Neural cell (in vitro differentiated cells): ENCODE measurements around the gene COX11. TPM values are rescaled to one million over a fixed set of nuclear protein-coding genes. Genes with fewer than 3 reads are reported as not detected.

Experiments
- H2AFZ ChIP-seq: fragments of 200-600, 300-800 bp; sonication (generic), shearing (Covaris generic); 2 replicates; pipeline ENCODE4 v1.6.0; 2014; ENCODE audit warnings: low read depth, mild to moderate bottlenecking, antibody characterized with exemption, low read length, moderate library complexity
- H3F3A ChIP-seq: fragments of 200-600 bp; shearing (Covaris generic); 2 replicates; pipeline ENCODE4 v1.6.1; 2016; ENCODE audit warnings: mild to moderate bottlenecking, moderate library complexity, mixed read lengths, antibody characterized with exemption, low read length; ENCODE audit not compliant: insufficient read depth, poor library complexity, severe bottlenecking
- H3K27ac ChIP-seq: fragments of 200-600, 300-800 bp; sonication (generic), shearing (Covaris generic); 2 replicates; pipeline ENCODE4 v1.5.1; 2014; ENCODE audit warnings: mild to moderate bottlenecking, low read length, moderate library complexity
- H3K27me3 ChIP-seq: fragments of 300-800, 200-600 bp; sonication (generic), shearing (Covaris generic); 2 replicates; pipeline ENCODE4 v1.6.0; 2014; ENCODE audit warnings: mild to moderate bottlenecking, low read depth, low read length, moderate library complexity; ENCODE audit not compliant: insufficient read depth
- H3K36me3 ChIP-seq: fragments of 300-800, 200-600 bp; sonication (generic), shearing (Covaris generic); 2 replicates; pipeline ENCODE4 v1.5.1; 2014; ENCODE audit warnings: mild to moderate bottlenecking, antibody characterized with exemption, low read length, moderate library complexity; ENCODE audit not compliant: insufficient read depth
- H3K4me2 ChIP-seq: fragments of 300-800, 200-600 bp; sonication (generic), shearing (Covaris generic); 2 replicates; pipeline ENCODE4 v1.6.0; 2014; ENCODE audit warnings: mild to moderate bottlenecking, low read length
- H3K4me3 ChIP-seq: fragments of 300-800, 200-600 bp; sonication (generic), shearing (Covaris generic); 2 replicates; pipeline ENCODE4 v1.5.1; 2014; ENCODE audit warnings: mild to moderate bottlenecking, low read length, moderate library complexity
- H3K79me2 ChIP-seq: fragments of 200-600 bp; shearing (Covaris generic); replicated peaks from 2 replicates; pipeline ENCODE4 v1.6.0; 2014; ENCODE audit warnings: mild to moderate bottlenecking, low read length, moderate library complexity; ENCODE audit not compliant: insufficient read depth
- H3K9ac ChIP-seq: fragments of 300-800, 200-600 bp; sonication (generic), shearing (Covaris generic); 2 replicates; pipeline ENCODE4 v1.6.1; 2016; ENCODE audit warnings: mild to moderate bottlenecking, low read length, mixed read lengths
- H3K9me2 ChIP-seq: fragments of 200-600 bp; shearing (Covaris generic); 2 replicates; pipeline ENCODE4 v1.6.1; 2016; ENCODE audit warnings: mild to moderate bottlenecking, low read length, mixed read lengths; ENCODE audit not compliant: insufficient read depth
- H3K9me3 ChIP-seq: fragments of 200-600, 300-800 bp; sonication (generic), shearing (Covaris generic); 2 replicates; pipeline ENCODE4 v1.6.1; 2016; ENCODE audit warnings: mild to moderate bottlenecking, mixed run types, low read length, moderate library complexity, mixed read lengths
- H4K20me1 ChIP-seq: fragments of 200-600 bp; shearing (Covaris generic); 2 replicates; pipeline ENCODE4 v1.6.1; 2016; ENCODE audit warnings: mild to moderate bottlenecking, mixed run types; ENCODE audit not compliant: insufficient read depth
- EP300 ChIP-seq: fragments of 450-650 bp; conservative IDR thresholded peaks from 2 replicates; pipeline ENCODE4 v1.6.1; 2014; ENCODE audit warnings: antibody characterized with exemption, mild to moderate bottlenecking, moderate library complexity; ENCODE audit not compliant: poor library complexity, severe bottlenecking
- EZH2 ChIP-seq: fragments of 200-600, 300-800 bp; shearing (Covaris generic), sonication (generic); IDR thresholded peaks from 2 replicates; pipeline ENCODE4 v1.6.1; 2014; ENCODE audit warnings: antibody characterized with exemption, low read length, borderline replicate concordance, mild to moderate bottlenecking; ENCODE audit not compliant: insufficient read depth, poor library complexity, severe bottlenecking
- MXI1 ChIP-seq: fragments of 450-650 bp; conservative IDR thresholded peaks from 2 replicates; pipeline ENCODE4 v1.6.1; 2014; ENCODE audit warnings: antibody characterized with exemption, mild to moderate bottlenecking; ENCODE audit not compliant: poor library complexity, severe bottlenecking
- POLR2AphosphoS5 ChIP-seq: IDR thresholded peaks from 2 replicates; pipeline ENCODE4 v1.6.1; 2012
- RAD21 ChIP-seq: fragments of 450-650 bp; conservative IDR thresholded peaks from 2 replicates; pipeline ENCODE4 v1.6.1; 2014; ENCODE audit warnings: antibody characterized with exemption, mild to moderate bottlenecking, moderate library complexity
- SMC3 ChIP-seq: fragments of 450-650 bp; conservative IDR thresholded peaks from 2 replicates; pipeline ENCODE4 v1.6.1; 2014; ENCODE audit warnings: antibody characterized with exemption, mild to moderate bottlenecking, moderate library complexity; ENCODE audit not compliant: poor library complexity
- TAF1 ChIP-seq: IDR thresholded peaks from 2 replicates; pipeline ENCODE4 v1.6.1; 2012; ENCODE audit warnings: low read depth
- polyA minus RNA-seq: library from RNA; depleted of rRNA, polyadenylated mRNA; stranded (reverse); fragments of >200 nt; gene quantifications from 2 replicates; pipeline ENCODE4 v1.2.3, GENCODE V29; 2014
- polyA plus RNA-seq: library from polyadenylated mRNA; depleted of rRNA; stranded (reverse); fragments of >200 nt; gene quantifications from 2 replicates; pipeline ENCODE4 v1.2.3, GENCODE V29; 2014
- TF ChIP-seq, protein P1 (sequence below): fragments of 450-650 bp; IDR thresholded peaks from 2 replicates; pipeline ENCODE4 v1.5.1; 2014; ENCODE audit warnings: antibody characterized with exemption, mild to moderate bottlenecking, moderate library complexity; ENCODE audit not compliant: poor library complexity, severe bottlenecking
- TF ChIP-seq, protein P2 (sequence below): IDR thresholded peaks from 2 replicates; pipeline ENCODE4 v1.6.1; 2012; ENCODE audit warnings: borderline replicate concordance

COX11 gene, protein sequence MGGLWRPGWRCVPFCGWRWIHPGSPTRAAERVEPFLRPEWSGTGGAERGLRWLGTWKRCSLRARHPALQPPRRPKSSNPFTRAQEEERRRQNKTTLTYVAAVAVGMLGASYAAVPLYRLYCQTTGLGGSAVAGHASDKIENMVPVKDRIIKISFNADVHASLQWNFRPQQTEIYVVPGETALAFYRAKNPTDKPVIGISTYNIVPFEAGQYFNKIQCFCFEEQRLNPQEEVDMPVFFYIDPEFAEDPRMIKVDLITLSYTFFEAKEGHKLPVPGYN
- 154 and 155 TPM in 2 replicates for polyA plus RNA-seq
- 101 and 110 TPM in 2 replicates for polyA minus RNA-seq

DNA sequence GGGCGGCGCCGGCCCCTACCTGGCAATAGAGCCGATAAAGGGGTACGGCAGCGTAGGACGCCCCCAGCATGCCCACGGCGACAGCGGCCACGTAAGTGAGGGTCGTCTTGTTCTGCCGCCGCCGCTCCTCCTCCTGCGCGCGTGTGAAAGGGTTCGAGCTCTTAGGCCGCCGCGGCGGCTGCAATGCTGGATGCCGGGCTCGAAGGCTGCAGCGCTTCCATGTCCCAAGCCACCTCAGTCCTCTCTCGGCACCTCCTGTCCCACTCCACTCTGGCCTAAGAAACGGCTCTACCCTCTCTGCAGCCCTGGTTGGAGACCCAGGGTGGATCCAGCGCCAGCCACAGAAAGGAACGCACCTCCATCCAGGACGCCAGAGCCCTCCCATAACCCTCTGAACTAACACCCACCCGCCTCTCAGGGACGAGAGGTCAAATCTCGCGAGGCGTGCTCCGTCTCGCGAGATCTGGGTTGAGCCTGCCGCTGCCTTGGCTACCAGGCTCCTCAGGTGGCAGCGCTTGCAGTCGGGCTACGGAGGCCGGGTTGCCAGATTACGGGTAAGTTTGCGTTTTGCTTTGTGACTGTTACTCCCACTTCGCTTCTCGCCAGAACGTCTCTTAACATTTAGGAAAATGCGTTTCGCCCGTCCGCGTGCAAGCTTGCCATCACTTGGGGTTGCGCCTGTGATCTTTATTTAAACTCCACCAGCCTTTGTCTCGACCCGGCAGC, at the start of gene COX11, which contains the start of gene STXBP4:
Gene COX11, minus strand, starts transcription at position 393 of the 726 bp plus-strand sequence. Its CDS starts 8 bp downstream, at position 385.
Gene STXBP4, plus strand, starts transcription at position 504 of the 726 bp plus-strand sequence. CDS start 17,455 bp downstream, outside the sequence.
- peak within 1 kb of the TSS; percentile 92 for H3K27ac ChIP-seq
- H3K79me2 ChIP-seq, result peaks cover 58% of the 10 kb centered on the region

DNA sequence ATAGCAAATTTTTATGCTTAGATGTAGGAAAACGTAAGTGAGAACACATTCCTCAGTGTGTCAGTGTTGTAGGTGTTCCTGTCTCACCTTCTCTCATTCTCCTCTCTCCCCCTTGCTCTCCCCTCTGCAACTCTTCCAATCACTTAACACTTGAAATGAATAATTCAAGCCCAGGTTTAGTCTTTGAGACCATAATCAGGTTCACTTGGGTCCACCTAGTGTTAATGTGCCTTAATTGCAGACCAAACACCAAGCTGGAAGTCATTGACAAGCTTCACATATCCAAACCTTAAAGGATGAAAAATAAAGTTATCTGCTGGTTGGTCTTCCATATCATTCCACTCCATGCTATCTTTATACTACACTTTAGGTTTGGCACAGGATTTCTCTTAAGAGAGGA, 37.1 kb upstream of the COX11 start:
- H3K4me3 ChIP-seq, result no peak overlapping the region
- H3K4me2 ChIP-seq, result no peak overlapping the region
- no peaks in the 10 kb centered on the region for H3K9me3 ChIP-seq
- no peak overlapping the region for H2AFZ ChIP-seq
- H3K9me2 ChIP-seq, result no peaks in the 10 kb centered on the region
- no peak for TF ChIP-seq TAF1
- TF ChIP-seq, protein P1, sequence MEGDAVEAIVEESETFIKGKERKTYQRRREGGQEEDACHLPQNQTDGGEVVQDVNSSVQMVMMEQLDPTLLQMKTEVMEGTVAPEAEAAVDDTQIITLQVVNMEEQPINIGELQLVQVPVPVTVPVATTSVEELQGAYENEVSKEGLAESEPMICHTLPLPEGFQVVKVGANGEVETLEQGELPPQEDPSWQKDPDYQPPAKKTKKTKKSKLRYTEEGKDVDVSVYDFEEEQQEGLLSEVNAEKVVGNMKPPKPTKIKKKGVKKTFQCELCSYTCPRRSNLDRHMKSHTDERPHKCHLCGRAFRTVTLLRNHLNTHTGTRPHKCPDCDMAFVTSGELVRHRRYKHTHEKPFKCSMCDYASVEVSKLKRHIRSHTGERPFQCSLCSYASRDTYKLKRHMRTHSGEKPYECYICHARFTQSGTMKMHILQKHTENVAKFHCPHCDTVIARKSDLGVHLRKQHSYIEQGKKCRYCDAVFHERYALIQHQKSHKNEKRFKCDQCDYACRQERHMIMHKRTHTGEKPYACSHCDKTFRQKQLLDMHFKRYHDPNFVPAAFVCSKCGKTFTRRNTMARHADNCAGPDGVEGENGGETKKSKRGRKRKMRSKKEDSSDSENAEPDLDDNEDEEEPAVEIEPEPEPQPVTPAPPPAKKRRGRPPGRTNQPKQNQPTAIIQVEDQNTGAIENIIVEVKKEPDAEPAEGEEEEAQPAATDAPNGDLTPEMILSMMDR, result peak; percentile 20
- H3K27ac ChIP-seq, result no peak overlapping the region
- no peaks in the 10 kb centered on the region for H3K79me2 ChIP-seq
- H3K9ac ChIP-seq, result no peak overlapping the region
- H3F3A ChIP-seq, result no peaks in the 10 kb centered on the region
- no peaks in the 10 kb centered on the region for H4K20me1 ChIP-seq
- H3K27me3 ChIP-seq, result no peaks in the 10 kb centered on the region
- no peaks in the 10 kb centered on the region for H3K36me3 ChIP-seq

More for the DNA sequence above, at the start of gene COX11, which contains the start of gene STXBP4:
- Histone ChIP-seq H3K9me3 (no peaks in the 10 kb centered on the region), H3F3A (no peaks in the 10 kb centered on the region), H2AFZ (peak within 1 kb of the TSS; percentile 87), H3K36me3 (no peaks in the 10 kb centered on the region), H3K9ac (peak within 1 kb of the TSS; percentile 92), H3K4me2 (peak within 1 kb of the TSS; percentile 94), H3K27me3 (no peaks in the 10 kb centered on the region), H3K4me3 (peak within 1 kb of the TSS; percentile 78), H3K9me2 (no peaks in the 10 kb centered on the region), H4K20me1 (no peaks in the 10 kb centered on the region)
- TF ChIP-seq EP300 (no peak), MXI1 (peak; percentile 74), SMC3 (peak; percentile 62), EZH2 (no peak), POLR2AphosphoS5 (peak; percentile 89), TAF1 (peak; percentile 57), RAD21 (peak; percentile 48)
- TF ChIP-seq, protein P1, result peak; percentile 70
- TF ChIP-seq, protein P2, sequence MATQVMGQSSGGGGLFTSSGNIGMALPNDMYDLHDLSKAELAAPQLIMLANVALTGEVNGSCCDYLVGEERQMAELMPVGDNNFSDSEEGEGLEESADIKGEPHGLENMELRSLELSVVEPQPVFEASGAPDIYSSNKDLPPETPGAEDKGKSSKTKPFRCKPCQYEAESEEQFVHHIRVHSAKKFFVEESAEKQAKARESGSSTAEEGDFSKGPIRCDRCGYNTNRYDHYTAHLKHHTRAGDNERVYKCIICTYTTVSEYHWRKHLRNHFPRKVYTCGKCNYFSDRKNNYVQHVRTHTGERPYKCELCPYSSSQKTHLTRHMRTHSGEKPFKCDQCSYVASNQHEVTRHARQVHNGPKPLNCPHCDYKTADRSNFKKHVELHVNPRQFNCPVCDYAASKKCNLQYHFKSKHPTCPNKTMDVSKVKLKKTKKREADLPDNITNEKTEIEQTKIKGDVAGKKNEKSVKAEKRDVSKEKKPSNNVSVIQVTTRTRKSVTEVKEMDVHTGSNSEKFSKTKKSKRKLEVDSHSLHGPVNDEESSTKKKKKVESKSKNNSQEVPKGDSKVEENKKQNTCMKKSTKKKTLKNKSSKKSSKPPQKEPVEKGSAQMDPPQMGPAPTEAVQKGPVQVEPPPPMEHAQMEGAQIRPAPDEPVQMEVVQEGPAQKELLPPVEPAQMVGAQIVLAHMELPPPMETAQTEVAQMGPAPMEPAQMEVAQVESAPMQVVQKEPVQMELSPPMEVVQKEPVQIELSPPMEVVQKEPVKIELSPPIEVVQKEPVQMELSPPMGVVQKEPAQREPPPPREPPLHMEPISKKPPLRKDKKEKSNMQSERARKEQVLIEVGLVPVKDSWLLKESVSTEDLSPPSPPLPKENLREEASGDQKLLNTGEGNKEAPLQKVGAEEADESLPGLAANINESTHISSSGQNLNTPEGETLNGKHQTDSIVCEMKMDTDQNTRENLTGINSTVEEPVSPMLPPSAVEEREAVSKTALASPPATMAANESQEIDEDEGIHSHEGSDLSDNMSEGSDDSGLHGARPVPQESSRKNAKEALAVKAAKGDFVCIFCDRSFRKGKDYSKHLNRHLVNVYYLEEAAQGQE, result no peak
